ENCODE measurements around the gene CLEC2L.

CLEC2L gene

DNA sequence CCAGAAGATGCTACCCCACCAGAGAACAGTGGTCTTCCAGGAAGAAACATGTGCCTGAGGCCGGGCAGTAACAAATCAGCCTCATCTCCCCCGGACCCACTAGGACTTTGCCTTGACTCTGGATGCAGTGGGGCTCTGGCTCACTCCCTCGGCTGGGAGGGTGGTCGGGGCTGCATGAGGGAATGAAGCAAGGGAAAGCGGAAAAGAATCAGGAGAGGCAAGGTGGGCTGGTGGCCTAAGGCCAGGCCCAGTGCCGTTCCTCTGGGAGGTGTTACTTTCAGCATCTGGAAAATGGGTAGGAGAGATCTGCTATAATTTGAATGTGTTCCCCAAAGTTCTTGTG is 51.8 kb downstream of the CLEC2L start:
- DNase-seq (ENCODE audit: low read depth in 3 of 3), result no peak

DNA sequence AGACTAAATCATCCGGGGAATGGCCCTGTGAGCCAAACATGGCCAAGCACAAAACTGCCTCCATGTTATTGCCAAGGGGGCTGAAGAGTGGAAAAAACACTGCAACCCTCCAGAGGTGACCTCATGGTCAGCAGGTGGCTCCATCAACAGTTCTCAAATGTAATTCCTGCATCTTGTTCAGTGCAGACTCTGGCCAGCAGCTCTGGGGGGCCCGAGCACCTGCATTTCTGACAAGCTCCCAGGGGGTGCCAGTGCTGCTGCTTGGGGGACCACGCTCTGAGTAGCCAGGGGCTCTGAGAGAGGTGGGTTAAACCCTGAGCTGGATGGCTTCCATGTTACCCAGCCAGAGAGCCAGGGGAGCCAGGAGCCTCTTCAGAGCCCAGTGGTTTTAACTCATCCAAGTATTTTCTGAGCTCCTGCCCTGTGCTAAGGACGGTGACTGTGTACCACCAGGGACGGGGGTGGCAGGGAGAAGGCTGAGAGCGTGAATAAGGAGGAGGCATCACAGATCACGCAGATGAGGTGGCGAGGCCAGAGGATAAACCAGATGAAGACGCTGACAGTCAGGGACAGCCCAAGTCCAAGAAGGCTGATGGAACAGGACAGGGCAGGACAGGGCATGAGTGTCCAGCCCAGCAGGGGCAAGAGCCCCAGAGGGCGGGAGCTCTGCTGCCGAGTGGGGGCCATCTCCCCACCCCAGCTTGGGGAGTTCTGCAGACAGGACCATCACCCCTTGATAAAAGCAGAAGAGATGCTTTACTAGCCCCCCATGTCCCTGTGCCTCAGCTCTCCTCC is 52.9 kb downstream of the CLEC2L start:
- DNase-seq (ENCODE audit: low read depth in 3 of 3), result no peak

DNA sequence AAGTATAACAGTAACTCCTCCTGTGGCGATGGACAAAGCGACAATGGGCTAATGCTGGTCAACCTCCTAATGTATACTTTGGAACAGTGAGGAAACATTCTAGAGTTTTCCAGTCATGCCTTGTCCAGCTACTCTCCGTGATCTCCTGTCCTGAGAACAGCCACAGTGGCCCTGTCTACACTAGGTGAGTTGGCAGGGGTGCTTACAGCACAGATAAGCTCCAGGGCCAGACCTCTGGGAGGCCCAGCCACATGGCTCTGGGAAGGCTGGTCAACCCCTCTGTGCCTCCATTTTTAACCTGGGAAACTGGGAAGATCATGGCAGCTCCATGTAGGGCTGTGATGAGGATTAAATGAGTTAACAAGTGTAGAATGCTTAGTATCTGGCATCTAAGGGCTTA is 57.0 kb downstream of the CLEC2L start:
- DNase-seq (ENCODE audit: low read depth in 3 of 3), result no peak

GRCh38 chr7:139582130-139582650 is 58.7 kb downstream of the CLEC2L start:
- DNase-seq (ENCODE audit: low read depth in 3 of 3), result no peak

DNA sequence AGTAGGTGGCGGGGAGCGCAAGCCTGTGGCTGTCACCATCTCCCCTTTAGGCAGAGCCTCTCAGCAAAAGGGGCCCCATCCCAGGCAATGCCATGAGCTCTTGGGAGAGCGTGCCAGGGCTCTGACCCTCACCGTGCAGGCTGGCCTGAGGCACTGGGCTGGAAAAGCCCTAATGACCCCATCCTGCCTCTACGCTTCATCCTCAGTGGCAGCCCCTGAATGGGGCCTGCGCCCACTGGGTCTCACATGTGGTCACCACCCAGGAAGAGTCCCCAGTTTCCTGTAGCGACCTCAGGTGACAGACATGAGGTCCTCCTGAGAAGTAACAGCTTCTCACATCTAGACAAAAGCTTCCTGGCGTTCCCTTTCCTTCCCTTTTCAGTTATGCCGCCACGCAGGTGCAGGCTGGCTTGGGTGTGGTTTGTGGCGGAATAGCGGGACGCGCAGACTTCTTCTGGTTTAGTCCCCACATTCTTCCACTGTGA is 59.2 kb downstream of the CLEC2L start:
- no peak for DNase-seq (ENCODE audit: low read depth in 3 of 3)

DNA sequence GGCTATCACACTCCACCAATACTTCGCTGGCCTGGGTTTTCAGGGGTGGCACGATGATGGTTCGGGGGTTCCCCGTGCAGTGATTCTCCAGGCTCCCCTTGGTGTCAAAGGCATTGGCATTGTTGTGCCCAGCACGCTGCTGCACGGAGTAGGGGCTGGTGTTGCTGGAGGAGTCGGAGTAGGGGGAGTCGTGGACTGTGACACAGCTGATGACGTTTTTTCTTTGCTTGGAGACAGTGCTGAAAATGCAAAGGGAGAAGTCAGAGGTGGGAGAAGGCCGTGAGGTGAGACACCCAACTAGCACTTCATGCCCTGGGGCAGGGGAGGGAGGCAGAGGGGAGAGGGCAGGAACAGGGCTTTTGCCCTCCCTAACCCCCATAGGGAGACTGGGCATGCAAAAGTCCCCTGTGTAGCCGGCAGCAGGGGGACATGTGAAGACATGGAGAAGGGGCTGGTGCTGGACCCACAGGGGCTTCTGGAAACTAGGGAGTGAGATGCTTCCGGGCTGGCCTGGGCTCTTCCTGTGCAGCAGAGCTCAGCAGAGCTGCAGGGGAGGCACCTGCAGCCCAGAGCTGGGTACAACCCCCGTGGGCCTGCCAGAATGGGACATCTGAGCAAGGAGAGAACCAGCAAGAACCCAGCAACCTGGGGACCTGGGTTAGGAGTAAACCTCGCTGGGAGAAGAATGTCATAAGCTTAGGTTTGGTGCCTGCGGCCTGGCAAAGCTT is 60.5 kb downstream of the CLEC2L start:
- no peak for DNase-seq (ENCODE audit: low read depth in 3 of 3)

- no peak for DNase-seq (ENCODE audit: low read depth in 3 of 3)
Observed at GRCh38 chr7:139585042-139585441, 61.6 kb downstream of the CLEC2L start.

- no peak for DNase-seq (ENCODE audit: low read depth in 3 of 3)
Observed at GRCh38 chr7:139586286-139586685, 62.8 kb downstream of the CLEC2L start.

- DNase-seq (ENCODE audit: low read depth in 3 of 3), result no peak
Observed at GRCh38 chr7:139587535-139587934, 64.0 kb downstream of the CLEC2L start.

DNA sequence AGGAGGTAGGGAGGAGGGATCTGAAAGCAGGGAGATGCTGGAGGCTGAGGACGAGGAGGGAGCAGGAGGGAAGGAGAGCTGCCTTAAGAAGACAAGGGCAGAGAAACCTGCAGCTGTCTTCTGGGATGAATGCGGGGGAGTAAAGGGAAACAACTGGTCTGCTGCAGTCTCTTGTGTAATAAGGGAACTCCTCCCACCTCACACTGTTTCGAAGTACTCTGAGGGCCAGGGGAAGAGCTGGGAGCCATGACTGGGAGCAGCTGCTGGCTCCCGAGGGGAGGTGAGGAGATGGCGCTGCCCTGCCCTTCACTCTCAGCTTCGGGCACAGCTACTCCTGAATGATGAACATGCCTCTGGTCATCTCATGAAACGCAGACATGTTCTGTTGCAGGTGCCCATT is 65.1 kb downstream of the CLEC2L start:
- DNase-seq (ENCODE audit: low read depth in 3 of 3), result no peak

- DNase-seq (ENCODE audit: low read depth in 3 of 3), result no peak
Observed at GRCh38 chr7:139589474-139589873, 66.0 kb downstream of the CLEC2L start.

DNA sequence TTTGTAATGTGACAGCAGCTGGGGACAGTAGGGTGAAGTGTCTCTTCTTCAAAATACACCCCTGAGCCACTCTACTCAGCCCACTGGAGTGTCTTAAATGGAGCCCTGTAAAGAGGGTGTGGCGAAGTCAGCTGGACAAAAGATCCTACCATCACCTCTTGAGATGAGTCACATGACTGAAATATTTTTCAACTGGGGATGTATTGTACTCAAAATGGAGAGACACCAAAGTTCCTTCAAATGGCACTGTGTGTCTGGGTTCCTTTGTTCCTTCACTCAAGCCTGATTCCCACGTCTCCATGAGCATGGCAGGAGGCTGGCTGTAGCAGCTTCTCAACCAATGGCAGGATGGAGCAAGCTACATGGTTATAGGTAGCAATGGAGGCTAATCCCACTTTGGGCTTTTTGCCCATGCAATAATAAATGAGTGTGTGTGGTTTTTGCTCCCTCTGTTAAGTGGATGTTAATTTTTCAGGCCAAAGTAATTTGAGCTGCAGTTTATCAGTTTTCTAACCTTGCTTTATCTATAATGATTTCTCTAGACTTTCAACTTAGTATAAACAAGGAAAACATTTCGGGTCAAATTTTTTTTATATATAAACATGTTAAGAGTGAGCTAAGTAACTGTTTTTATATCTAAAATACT is 68.2 kb downstream of the CLEC2L start:
- DNase-seq (ENCODE audit: low read depth in 3 of 3), result no peak

- no peak for DNase-seq (ENCODE audit: low read depth in 3 of 3)
Observed at GRCh38 chr7:139592801-139593461, 69.4 kb downstream of the CLEC2L start.

DNA sequence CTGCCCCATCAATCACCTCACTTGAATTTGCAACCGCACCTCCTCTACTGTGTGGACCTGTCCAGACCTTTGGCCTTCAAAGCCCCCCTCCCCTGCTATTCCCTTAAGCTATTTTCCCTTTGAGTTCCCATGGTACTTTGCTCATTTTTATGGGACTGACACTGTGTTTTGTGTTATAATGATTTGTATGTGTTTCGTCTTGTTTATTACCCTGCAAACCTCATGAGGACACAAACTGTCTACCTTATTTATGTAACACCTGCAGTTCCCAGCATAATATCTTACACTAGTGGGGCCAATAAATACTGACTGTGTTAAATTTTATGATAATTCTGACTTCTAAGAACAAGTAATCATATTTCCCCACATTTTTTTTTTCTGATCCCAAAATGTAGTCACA is 70.6 kb downstream of the CLEC2L start:
- no peak for DNase-seq (ENCODE audit: low read depth in 3 of 3)

All from stimulated activated CD4-positive, alpha-beta T cell treated with anti-CD3 and anti-CD28 coated beads, TNF-alpha, amount 100 ng/mL, for 48 hours (primary cell).